Natural killer cell (primary cell): ENCODE data around the gene DUSP2. TPM values are rescaled to one million over a fixed set of nuclear protein-coding genes. Genes with fewer than 3 reads are reported as not detected.

ENCODE experiments used
- ATAC-seq, 3 donors: fragments of 150-1000 bp in 2 of 3; fragments of 200-7000 bp in 1 of 3; cut with Tn5 transposase; 1 replicate in 1 of 3; 2 replicates in 2 of 3; pipeline ENCODE4 v1.10.0; 2021; ENCODE audit warnings: mild to moderate bottlenecking in 2 of 3, moderate library complexity in 2 of 3
- DNase-seq, 2 donors: peaks; one replicate each; pipeline versions ENCODE4 v3.0.0 to v3.0.0-alpha.2; 2013 to 2021; ENCODE audit warnings: mixed read lengths in 1 of 2
- H3K27ac ChIP-seq: one replicate; pipeline ENCODE4 v1.5.1; 2013; ENCODE audit warnings: mild to moderate bottlenecking, low read length
- H3K27me3 ChIP-seq: one replicate; pipeline ENCODE4 v1.6.1; 2013; ENCODE audit warnings: low read length; ENCODE audit not compliant: control insufficient read depth, insufficient read depth
- H3K36me3 ChIP-seq: one replicate; pipeline ENCODE4 v1.6.1; 2013; ENCODE audit warnings: low read length; ENCODE audit not compliant: control insufficient read depth, insufficient read depth
- H3K4me1 ChIP-seq: one replicate; pipeline ENCODE4 v1.6.1; 2013; ENCODE audit warnings: low read length; ENCODE audit not compliant: control insufficient read depth, insufficient read depth
- H3K4me3 ChIP-seq: one replicate; pipeline ENCODE4 v1.5.1; 2013; ENCODE audit warnings: low read length
- H3K9me3 ChIP-seq: one replicate; pipeline ENCODE4 v1.6.1; 2013; ENCODE audit warnings: low read length; ENCODE audit not compliant: control insufficient read depth, insufficient read depth
- H3K27ac Mint-ChIP-seq, 2 donors: one replicate each; pipeline ENCODE4 v1.8.0; 2022; ENCODE audit warnings: mild to moderate bottlenecking in 2 of 2, mixed read lengths in 2 of 2, moderate library complexity in 1 of 2
- H3K27me3 Mint-ChIP-seq, 2 donors: one replicate each; pipeline ENCODE4 v1.8.0; 2022; ENCODE audit warnings: low read depth in 2 of 2, mixed read lengths in 2 of 2
- H3K36me3 Mint-ChIP-seq: one replicate; pipeline ENCODE4 v1.8.0; 2022; ENCODE audit warnings: mixed read lengths
- H3K4me1 Mint-ChIP-seq, 2 donors: one replicate each; pipeline ENCODE4 v1.8.0; 2022; ENCODE audit warnings: mixed read lengths in 2 of 2
- H3K4me3 Mint-ChIP-seq: one replicate; pipeline ENCODE4 v1.8.0; 2022; ENCODE audit warnings: mild to moderate bottlenecking, moderate library complexity, mixed read lengths
- H3K9me3 Mint-ChIP-seq, 2 donors: one replicate each; pipeline ENCODE4 v1.8.0; 2022; ENCODE audit warnings: mixed read lengths in 2 of 2
- WGBS: methylation state at CpG from one replicate; pipeline ENCODE4 v1.1.7; 2013; ENCODE audit warnings: missing lambda C conversion rate; ENCODE audit not compliant: insufficient coverage; 5-methylcytosine and 5-hydroxymethylcytosine counted together
- intact Hi-C: fragments of 100-400 bp; cut with micrococcal nuclease; formaldehyde crosslinking; loops from one replicate; pipeline ENCODE4 v1.14.2; 2022
- total RNA-seq, 4 donors: library from RNA; stranded (reverse); fragments of 120-200 nt in 1 of 4; gene quantifications; one replicate each; pipeline versions ENCODE4 v1.2.3 to v1.2.4, GENCODE V29; 2013 to 2022
- TF ChIP-seq, protein P1 (sequence below): fragments of 200-600 bp; IDR thresholded peaks from one replicate; pipeline ENCODE4 v1.8.0; 2022; ENCODE audit warnings: antibody characterized with exemption

Gene DUSP2, protein sequence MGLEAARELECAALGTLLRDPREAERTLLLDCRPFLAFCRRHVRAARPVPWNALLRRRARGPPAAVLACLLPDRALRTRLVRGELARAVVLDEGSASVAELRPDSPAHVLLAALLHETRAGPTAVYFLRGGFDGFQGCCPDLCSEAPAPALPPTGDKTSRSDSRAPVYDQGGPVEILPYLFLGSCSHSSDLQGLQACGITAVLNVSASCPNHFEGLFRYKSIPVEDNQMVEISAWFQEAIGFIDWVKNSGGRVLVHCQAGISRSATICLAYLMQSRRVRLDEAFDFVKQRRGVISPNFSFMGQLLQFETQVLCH
- 100 to 1,000 TPM; 300 to 564 (median 432) TPM for total RNA-seq
- total RNA-seq (2013) = 201 TPM

DNA sequence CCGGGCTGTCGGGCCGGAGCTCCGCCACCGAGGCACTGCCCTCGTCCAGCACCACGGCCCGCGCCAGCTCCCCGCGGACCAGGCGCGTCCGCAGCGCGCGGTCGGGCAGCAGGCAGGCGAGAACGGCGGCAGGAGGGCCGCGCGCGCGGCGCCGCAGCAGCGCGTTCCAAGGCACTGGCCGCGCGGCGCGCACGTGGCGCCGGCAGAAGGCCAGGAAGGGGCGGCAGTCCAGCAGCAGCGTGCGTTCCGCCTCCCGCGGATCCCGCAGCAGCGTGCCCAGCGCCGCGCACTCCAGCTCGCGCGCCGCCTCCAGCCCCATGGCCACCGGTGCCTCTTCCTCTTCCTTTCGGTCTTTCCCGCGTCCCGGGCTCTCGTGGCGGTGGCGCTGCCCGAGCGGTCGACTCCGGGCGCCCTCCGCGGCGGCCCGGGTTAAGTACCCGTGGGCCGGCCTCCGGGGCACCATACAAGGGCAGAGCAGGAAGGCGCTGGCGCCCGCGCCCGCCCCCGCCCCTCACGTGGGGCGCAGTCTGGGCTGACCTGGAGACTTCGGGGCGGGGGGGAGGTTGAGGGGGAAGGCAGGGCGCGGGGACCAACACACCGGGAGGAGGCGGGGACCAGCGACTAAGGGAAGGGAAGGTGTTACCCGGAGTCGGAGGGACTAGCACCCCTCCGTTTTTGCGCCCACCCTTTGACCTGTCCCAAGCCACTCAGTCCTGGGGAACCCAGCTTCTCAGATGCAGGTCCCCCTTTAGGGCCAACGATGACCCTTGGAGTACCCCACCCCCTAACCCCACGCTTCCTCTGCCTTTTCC is at the start of gene DUSP2:
TSS of gene DUSP2 (minus strand) at position 405 of the 812 bp plus-strand sequence. CDS start at position 319, 86 bp downstream.
- intact Hi-C loops = loop anchor here (1.0 to 5.0 kb wide), 5 partner anchors 18 to 392 kb away; partner anchors contain the start of genes ARID5A, SNRNP200, STARD7 and TMEM127
- TF ChIP-seq, protein P1, sequence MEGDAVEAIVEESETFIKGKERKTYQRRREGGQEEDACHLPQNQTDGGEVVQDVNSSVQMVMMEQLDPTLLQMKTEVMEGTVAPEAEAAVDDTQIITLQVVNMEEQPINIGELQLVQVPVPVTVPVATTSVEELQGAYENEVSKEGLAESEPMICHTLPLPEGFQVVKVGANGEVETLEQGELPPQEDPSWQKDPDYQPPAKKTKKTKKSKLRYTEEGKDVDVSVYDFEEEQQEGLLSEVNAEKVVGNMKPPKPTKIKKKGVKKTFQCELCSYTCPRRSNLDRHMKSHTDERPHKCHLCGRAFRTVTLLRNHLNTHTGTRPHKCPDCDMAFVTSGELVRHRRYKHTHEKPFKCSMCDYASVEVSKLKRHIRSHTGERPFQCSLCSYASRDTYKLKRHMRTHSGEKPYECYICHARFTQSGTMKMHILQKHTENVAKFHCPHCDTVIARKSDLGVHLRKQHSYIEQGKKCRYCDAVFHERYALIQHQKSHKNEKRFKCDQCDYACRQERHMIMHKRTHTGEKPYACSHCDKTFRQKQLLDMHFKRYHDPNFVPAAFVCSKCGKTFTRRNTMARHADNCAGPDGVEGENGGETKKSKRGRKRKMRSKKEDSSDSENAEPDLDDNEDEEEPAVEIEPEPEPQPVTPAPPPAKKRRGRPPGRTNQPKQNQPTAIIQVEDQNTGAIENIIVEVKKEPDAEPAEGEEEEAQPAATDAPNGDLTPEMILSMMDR = no peak
- under 1% methylated on average over 94 of the region's 94 CpGs for WGBS
- peaks cover 74% of the 10 kb centered on the region for H3K4me1 ChIP-seq
- ATAC-seq = peak; percentile 51 to 75 (median 65)
- H3K4me3 ChIP-seq = peak within 1 kb of the TSS; percentile 71
- no peaks in the 10 kb centered on the region for H3K9me3 ChIP-seq
- Mint-ChIP-seq H3K4me3 (peak within 1 kb of the TSS; percentile 94), H3K4me1 (peaks cover 30 to 64% of the 10 kb centered on the region in 2 donors), H3K27ac (peak within 1 kb of the TSS; percentile 92 to 94), H3K27me3 (no peaks in the 10 kb centered on the region), H3K9me3 (no peaks in the 10 kb centered on the region), H3K36me3 (no peaks in the 10 kb centered on the region)
- peaks cover 26% of the 10 kb centered on the region for H3K36me3 ChIP-seq
- no peaks in the 10 kb centered on the region for H3K27me3 ChIP-seq
- DNase-seq = peak; percentile 81 to 94
- H3K27ac ChIP-seq = peak within 1 kb of the TSS; percentile 99

GRCh38 chr2:96191937-96192670 is 46.9 kb upstream of the DUSP2 start:
- TF ChIP-seq, protein P1 = no peak
- H3K4me3 ChIP-seq = no peak overlapping the region
- Mint-ChIP-seq H3K36me3 (peaks cover 42% of the 10 kb centered on the region), H3K27ac (no peak overlapping the region), H3K4me3 (no peak overlapping the region), H3K9me3 (no peaks in the 10 kb centered on the region), H3K4me1 (peaks cover 19 to 30% of the 10 kb centered on the region in 2 donors), H3K27me3 (no peaks in the 10 kb centered on the region)
- no peaks in the 10 kb centered on the region for H3K9me3 ChIP-seq
- H3K36me3 ChIP-seq = peaks cover 59% of the 10 kb centered on the region
- no peak overlapping the region for H3K27ac ChIP-seq
- WGBS = 96% methylated on average over 8 of the region's 11 CpGs
- no peaks in the 10 kb centered on the region for H3K27me3 ChIP-seq
- H3K4me1 ChIP-seq = no peaks in the 10 kb centered on the region
- intact Hi-C loops = no loop called here
- ATAC-seq (no peak), DNase-seq (no peak)

- 94% methylated on average over 10 of the region's 12 CpGs for WGBS
- Mint-ChIP-seq H3K27ac (no peak overlapping the region), H3K36me3 (peaks cover 51% of the 10 kb centered on the region), H3K9me3 (no peaks in the 10 kb centered on the region), H3K4me3 (no peak overlapping the region), H3K4me1 (peaks cover 10 to 16% of the 10 kb centered on the region in 2 donors), H3K27me3 (no peaks in the 10 kb centered on the region)
- intact Hi-C loops = no loop called here
- ATAC-seq = no peak
- H3K27ac ChIP-seq = no peak overlapping the region
- TF ChIP-seq, protein P1 = no peak
- no peak overlapping the region for H3K4me3 ChIP-seq
- no peak for DNase-seq
- H3K27me3 ChIP-seq = no peaks in the 10 kb centered on the region
- H3K36me3 ChIP-seq = peaks cover 73% of the 10 kb centered on the region
- H3K4me1 ChIP-seq = no peaks in the 10 kb centered on the region
- H3K9me3 ChIP-seq = no peaks in the 10 kb centered on the region
These were observed 43.7 kb upstream of the DUSP2 start for GRCh38 chr2:96188821-96189526.
